Liver (tissue), 9 donors: ENCODE data around the gene ZNF687. TPM values are rescaled to one million over a fixed set of nuclear protein-coding genes. Genes with fewer than 3 reads are reported as not detected.

Source experiments
- DNase-seq: peaks from one replicate; pipeline ENCODE4 v3.0.0-alpha.2; 2017; ENCODE audit warnings: low spot score
- H3K27ac ChIP-seq, 2 donors: one replicate each; pipeline ENCODE4 v1.7.0; 2013; ENCODE audit warnings: inconsistent platforms in 2 of 2, low read length in 2 of 2, control low read depth in 1 of 2, low read depth in 1 of 2, mild to moderate bottlenecking in 1 of 2
- H3K27me3 ChIP-seq, 4 donors: one replicate each; pipeline versions ENCODE4 v1.6.1 to v1.7.0; 2013; ENCODE audit warnings: low read length in 3 of 4, inconsistent platforms in 1 of 4, mild to moderate bottlenecking in 1 of 4, moderate library complexity in 1 of 4; ENCODE audit not compliant: control insufficient read depth in 4 of 4, insufficient read depth in 4 of 4
- H3K36me3 ChIP-seq, 4 donors: one replicate each; pipeline versions ENCODE4 v1.6.1 to v1.7.0; 2013; ENCODE audit warnings: low read length in 3 of 4, mild to moderate bottlenecking in 3 of 4, low read depth in 1 of 4, moderate library complexity in 1 of 4; ENCODE audit not compliant: control insufficient read depth in 4 of 4, insufficient read depth in 3 of 4
- H3K4me1 ChIP-seq, 4 donors: one replicate each; pipeline versions ENCODE4 v1.6.1 to v1.7.0; 2013; ENCODE audit warnings: low read length in 3 of 4, mild to moderate bottlenecking in 3 of 4, moderate library complexity in 1 of 4; ENCODE audit not compliant: control insufficient read depth in 4 of 4, insufficient read depth in 4 of 4
- H3K4me3 ChIP-seq, 3 donors: one replicate each; pipeline versions ENCODE4 v1.6.1 to v1.7.0; 2013; ENCODE audit warnings: low read length in 3 of 3, control low read depth in 1 of 3, low read depth in 1 of 3, mild to moderate bottlenecking in 1 of 3
- H3K9ac ChIP-seq, 2 donors: one replicate each; pipeline ENCODE4 v1.7.0; 2013; ENCODE audit warnings: low read length in 2 of 2, mild to moderate bottlenecking in 2 of 2, moderate library complexity in 2 of 2, control low read depth in 1 of 2, low read depth in 1 of 2
- H3K9me3 ChIP-seq, 4 donors: one replicate each; pipeline versions ENCODE4 v1.6.1 to v1.7.0; 2013; ENCODE audit warnings: low read length in 3 of 4; ENCODE audit not compliant: control insufficient read depth in 4 of 4
- ATF3 ChIP-seq: IDR thresholded peaks from 2 replicates; pipeline ENCODE4 v1.6.1; 2016; ENCODE audit warnings: antibody characterized with exemption
- EGR1 ChIP-seq, 2 donors: IDR thresholded peaks; 2 replicates each; pipeline ENCODE4 v1.6.1; 2016 to 2018; ENCODE audit warnings: antibody characterized with exemption in 2 of 2, low read depth in 2 of 2
- FOXA1 ChIP-seq: IDR thresholded peaks from 2 replicates; pipeline ENCODE4 v1.6.1; 2016; ENCODE audit warnings: antibody characterized with exemption
- FOXA2 ChIP-seq: IDR thresholded peaks from 2 replicates; pipeline ENCODE4 v1.6.1; 2016; ENCODE audit warnings: antibody characterized with exemption
- GABPA ChIP-seq, 2 donors: IDR thresholded peaks in 1 of 2; conservative IDR thresholded peaks in 1 of 2; 2 replicates each; pipeline ENCODE4 v1.6.1; 2016; ENCODE audit warnings: antibody characterized with exemption in 2 of 2, mild to moderate bottlenecking in 1 of 2, moderate library complexity in 1 of 2
- HNF4A ChIP-seq, 2 donors: conservative IDR thresholded peaks; 2 replicates each; pipeline ENCODE4 v1.6.1; 2016; ENCODE audit warnings: antibody characterized with exemption in 2 of 2, mild to moderate bottlenecking in 2 of 2
- HNF4G ChIP-seq: IDR thresholded peaks from 2 replicates; pipeline ENCODE4 v1.6.1; 2016; ENCODE audit warnings: antibody characterized with exemption
- JUND ChIP-seq, 2 donors: IDR thresholded peaks; 2 replicates each; pipeline ENCODE4 v1.6.1; 2016; ENCODE audit warnings: antibody characterized with exemption in 2 of 2
- NR2F2 ChIP-seq: IDR thresholded peaks from 2 replicates; pipeline ENCODE4 v1.6.1; 2016; ENCODE audit warnings: antibody characterized with exemption
- RAD21 ChIP-seq, 2 donors: IDR thresholded peaks; 2 replicates each; pipeline ENCODE4 v1.6.1; 2016; ENCODE audit warnings: antibody characterized with exemption in 2 of 2, mild to moderate bottlenecking in 2 of 2
- RXRA ChIP-seq, 2 donors: IDR thresholded peaks; 2 replicates each; pipeline ENCODE4 v1.6.1; 2017 to 2018; ENCODE audit warnings: antibody characterized with exemption in 2 of 2, mild to moderate bottlenecking in 1 of 2
- SP1 ChIP-seq: IDR thresholded peaks from 2 replicates; pipeline ENCODE4 v1.6.1; 2018; ENCODE audit warnings: antibody characterized with exemption, mild to moderate bottlenecking
- YY1 ChIP-seq: IDR thresholded peaks from 2 replicates; pipeline ENCODE4 v1.6.1; 2016; ENCODE audit warnings: antibody characterized with exemption, mild to moderate bottlenecking
- WGBS: extraction: QIAGEN DNeasy Blood & Tissue Kit; methylation state at CpG from one replicate; pipeline ENCODE4 v1.1.7; 2013; 5-methylcytosine and 5-hydroxymethylcytosine counted together
- polyA plus RNA-seq, 2 donors: library from polyadenylated mRNA; stranded (reverse) in 1 of 2; unstranded in 1 of 2; fragments of 200-250 nt in 1 of 2; fragments of >200 nt in 1 of 2; fragmentation: Nextera tagmentation in 1 of 2; extraction: Ambion mirVana in 1 of 2; gene quantifications; one replicate each; pipeline versions ENCODE4 v1.2.1 to v1.2.3, GENCODE V29; 2013 to 2015
- total RNA-seq, 2 donors: library from RNA; depleted of rRNA; stranded (reverse); fragments of >200 nt; gene quantifications; one replicate each; pipeline ENCODE4 v1.2.3, GENCODE V29; 2014
- TF ChIP-seq, protein P1 (sequence below): IDR thresholded peaks from 2 replicates; pipeline ENCODE4 v1.6.1; 2016; ENCODE audit warnings: antibody characterized with exemption
- TF ChIP-seq, protein P2 (sequence below): fragments of 150-350 bp; IDR thresholded peaks from 2 replicates; pipeline ENCODE4 v1.5.1; 2017; ENCODE audit warnings: improper control_type of control experiment, low read depth, low read length; ENCODE audit not compliant: missing input control
- TF ChIP-seq, protein P3 (sequence below): IDR thresholded peaks from 2 replicates; pipeline ENCODE4 v1.6.1; 2016; ENCODE audit warnings: antibody characterized with exemption
- TF ChIP-seq, protein P4 (sequence below): IDR thresholded peaks from 2 replicates; pipeline ENCODE4 v1.6.1; 2016; ENCODE audit warnings: antibody characterized with exemption, mild to moderate bottlenecking
- donor health status: healthy.
- donor health status: healthy.
- donor health status: healthy.
- donor health status: healthy.
- donor health status: healthy.

ZNF687 gene
- total and polyA plus RNA-seq, 4 donors: 2.7 to 9.7 (median 7.9) TPM

DNA sequence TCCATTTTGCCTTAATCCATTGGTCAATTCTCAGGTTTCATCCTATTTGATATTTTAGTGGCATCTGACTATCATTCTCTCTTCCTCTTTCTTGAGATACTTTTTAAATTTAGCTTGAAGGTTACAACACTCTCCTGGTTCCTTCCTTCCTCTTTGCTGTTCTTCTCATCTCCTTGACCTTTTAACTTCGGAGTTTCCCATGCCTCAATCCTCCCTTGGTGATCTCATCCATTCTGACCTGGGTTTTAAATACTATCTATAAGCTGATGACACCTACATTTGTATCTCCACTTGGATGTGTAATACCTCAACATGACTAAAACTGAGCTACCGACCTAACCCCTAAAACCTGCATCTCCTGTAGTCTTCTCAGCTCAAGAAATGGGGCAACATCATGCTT is 4.8 kb upstream of the ZNF687 start:
- TF ChIP-seq, protein P1, sequence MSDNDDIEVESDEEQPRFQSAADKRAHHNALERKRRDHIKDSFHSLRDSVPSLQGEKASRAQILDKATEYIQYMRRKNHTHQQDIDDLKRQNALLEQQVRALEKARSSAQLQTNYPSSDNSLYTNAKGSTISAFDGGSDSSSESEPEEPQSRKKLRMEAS: no peak
- TF ChIP-seq YY1: no peak
- TF ChIP-seq NR2F2: no peak
- TF ChIP-seq RXRA (IDR thresholded peaks at IDR 0.05): no peak
- TF ChIP-seq GABPA (IDR thresholded peaks at IDR 0.05 in 1 of 2, conservative IDR thresholded peaks at IDR 0.05 in 1 of 2): no peak
- TF ChIP-seq, protein P2, sequence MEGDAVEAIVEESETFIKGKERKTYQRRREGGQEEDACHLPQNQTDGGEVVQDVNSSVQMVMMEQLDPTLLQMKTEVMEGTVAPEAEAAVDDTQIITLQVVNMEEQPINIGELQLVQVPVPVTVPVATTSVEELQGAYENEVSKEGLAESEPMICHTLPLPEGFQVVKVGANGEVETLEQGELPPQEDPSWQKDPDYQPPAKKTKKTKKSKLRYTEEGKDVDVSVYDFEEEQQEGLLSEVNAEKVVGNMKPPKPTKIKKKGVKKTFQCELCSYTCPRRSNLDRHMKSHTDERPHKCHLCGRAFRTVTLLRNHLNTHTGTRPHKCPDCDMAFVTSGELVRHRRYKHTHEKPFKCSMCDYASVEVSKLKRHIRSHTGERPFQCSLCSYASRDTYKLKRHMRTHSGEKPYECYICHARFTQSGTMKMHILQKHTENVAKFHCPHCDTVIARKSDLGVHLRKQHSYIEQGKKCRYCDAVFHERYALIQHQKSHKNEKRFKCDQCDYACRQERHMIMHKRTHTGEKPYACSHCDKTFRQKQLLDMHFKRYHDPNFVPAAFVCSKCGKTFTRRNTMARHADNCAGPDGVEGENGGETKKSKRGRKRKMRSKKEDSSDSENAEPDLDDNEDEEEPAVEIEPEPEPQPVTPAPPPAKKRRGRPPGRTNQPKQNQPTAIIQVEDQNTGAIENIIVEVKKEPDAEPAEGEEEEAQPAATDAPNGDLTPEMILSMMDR: no peak
- no peak for TF ChIP-seq FOXA1
- TF ChIP-seq, protein P3, sequence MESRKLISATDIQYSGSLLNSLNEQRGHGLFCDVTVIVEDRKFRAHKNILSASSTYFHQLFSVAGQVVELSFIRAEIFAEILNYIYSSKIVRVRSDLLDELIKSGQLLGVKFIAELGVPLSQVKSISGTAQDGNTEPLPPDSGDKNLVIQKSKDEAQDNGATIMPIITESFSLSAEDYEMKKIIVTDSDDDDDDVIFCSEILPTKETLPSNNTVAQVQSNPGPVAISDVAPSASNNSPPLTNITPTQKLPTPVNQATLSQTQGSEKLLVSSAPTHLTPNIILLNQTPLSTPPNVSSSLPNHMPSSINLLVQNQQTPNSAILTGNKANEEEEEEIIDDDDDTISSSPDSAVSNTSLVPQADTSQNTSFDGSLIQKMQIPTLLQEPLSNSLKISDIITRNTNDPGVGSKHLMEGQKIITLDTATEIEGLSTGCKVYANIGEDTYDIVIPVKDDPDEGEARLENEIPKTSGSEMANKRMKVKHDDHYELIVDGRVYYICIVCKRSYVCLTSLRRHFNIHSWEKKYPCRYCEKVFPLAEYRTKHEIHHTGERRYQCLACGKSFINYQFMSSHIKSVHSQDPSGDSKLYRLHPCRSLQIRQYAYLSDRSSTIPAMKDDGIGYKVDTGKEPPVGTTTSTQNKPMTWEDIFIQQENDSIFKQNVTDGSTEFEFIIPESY: no peak
- TF ChIP-seq ATF3: no peak
- TF ChIP-seq RAD21 (IDR thresholded peaks at IDR 0.05): no peak
- TF ChIP-seq FOXA2: no peak
- no peak for TF ChIP-seq SP1
- no peak overlapping the region for H3K27ac ChIP-seq
- H3K27me3 ChIP-seq: no peaks in the 10 kb centered on the region
- peaks cover 0 to 8% (median 3%) of the 10 kb centered on the region in 4 donors for H3K4me1 ChIP-seq
- H3K9me3 ChIP-seq: no peaks in the 10 kb centered on the region
- DNase-seq: no peak
- no peak overlapping the region for H3K9ac ChIP-seq
- WGBS: 74% methylated on average over 2 of the region's 2 CpGs
- H3K36me3 ChIP-seq: no peaks in the 10 kb centered on the region
- H3K4me3 ChIP-seq: no peak overlapping the region

GRCh38 chr1:151281225-151281968 is 702 bp upstream of the ZNF687 start:
- Histone ChIP-seq H3K4me3 (peak overlapping the region; percentile 89 to 99 (median 90)), H3K36me3 (peaks cover 2 to 6% (median 5%) of the 10 kb centered on the region in 4 donors), H3K4me1 (peaks cover 3 to 16% (median 6%) of the 10 kb centered on the region in 4 donors), H3K27ac (peak overlapping the region; percentile 99 to 100), H3K9ac (peak overlapping the region; percentile 67 to 92), H3K9me3 (no peaks in the 10 kb centered on the region), H3K27me3 (no peaks in the 10 kb centered on the region)
- under 1% methylated on average over 48 of the region's 48 CpGs for WGBS
- DNase-seq: peak; percentile 97
- TF ChIP-seq, protein P3: peak; percentile 81
- TF ChIP-seq HNF4G: peak; percentile 43
- TF ChIP-seq JUND (IDR thresholded peaks at IDR 0.05): peak; percentile 82 to 91
- TF ChIP-seq, protein P2: peak; percentile 18
- TF ChIP-seq, protein P1: peak; percentile 96
- TF ChIP-seq EGR1 (IDR thresholded peaks at IDR 0.05; ENCODE audit: low read depth in 2 of 2): peak; percentile 86 to 94
- no peak for TF ChIP-seq FOXA1
- TF ChIP-seq, protein P4, sequence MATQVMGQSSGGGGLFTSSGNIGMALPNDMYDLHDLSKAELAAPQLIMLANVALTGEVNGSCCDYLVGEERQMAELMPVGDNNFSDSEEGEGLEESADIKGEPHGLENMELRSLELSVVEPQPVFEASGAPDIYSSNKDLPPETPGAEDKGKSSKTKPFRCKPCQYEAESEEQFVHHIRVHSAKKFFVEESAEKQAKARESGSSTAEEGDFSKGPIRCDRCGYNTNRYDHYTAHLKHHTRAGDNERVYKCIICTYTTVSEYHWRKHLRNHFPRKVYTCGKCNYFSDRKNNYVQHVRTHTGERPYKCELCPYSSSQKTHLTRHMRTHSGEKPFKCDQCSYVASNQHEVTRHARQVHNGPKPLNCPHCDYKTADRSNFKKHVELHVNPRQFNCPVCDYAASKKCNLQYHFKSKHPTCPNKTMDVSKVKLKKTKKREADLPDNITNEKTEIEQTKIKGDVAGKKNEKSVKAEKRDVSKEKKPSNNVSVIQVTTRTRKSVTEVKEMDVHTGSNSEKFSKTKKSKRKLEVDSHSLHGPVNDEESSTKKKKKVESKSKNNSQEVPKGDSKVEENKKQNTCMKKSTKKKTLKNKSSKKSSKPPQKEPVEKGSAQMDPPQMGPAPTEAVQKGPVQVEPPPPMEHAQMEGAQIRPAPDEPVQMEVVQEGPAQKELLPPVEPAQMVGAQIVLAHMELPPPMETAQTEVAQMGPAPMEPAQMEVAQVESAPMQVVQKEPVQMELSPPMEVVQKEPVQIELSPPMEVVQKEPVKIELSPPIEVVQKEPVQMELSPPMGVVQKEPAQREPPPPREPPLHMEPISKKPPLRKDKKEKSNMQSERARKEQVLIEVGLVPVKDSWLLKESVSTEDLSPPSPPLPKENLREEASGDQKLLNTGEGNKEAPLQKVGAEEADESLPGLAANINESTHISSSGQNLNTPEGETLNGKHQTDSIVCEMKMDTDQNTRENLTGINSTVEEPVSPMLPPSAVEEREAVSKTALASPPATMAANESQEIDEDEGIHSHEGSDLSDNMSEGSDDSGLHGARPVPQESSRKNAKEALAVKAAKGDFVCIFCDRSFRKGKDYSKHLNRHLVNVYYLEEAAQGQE: peak; percentile 36
- peak; percentile 74 to 92 for TF ChIP-seq GABPA (IDR thresholded peaks at IDR 0.05 in 1 of 2, conservative IDR thresholded peaks at IDR 0.05 in 1 of 2)
- TF ChIP-seq HNF4A (conservative IDR thresholded peaks at IDR 0.05): peak; percentile 71 to 86
- TF ChIP-seq ATF3: peak; percentile 63
- TF ChIP-seq RAD21 (IDR thresholded peaks at IDR 0.05): peak; percentile 64 to 68
